ENCODE measurements around the gene TTYH3.

DNA sequence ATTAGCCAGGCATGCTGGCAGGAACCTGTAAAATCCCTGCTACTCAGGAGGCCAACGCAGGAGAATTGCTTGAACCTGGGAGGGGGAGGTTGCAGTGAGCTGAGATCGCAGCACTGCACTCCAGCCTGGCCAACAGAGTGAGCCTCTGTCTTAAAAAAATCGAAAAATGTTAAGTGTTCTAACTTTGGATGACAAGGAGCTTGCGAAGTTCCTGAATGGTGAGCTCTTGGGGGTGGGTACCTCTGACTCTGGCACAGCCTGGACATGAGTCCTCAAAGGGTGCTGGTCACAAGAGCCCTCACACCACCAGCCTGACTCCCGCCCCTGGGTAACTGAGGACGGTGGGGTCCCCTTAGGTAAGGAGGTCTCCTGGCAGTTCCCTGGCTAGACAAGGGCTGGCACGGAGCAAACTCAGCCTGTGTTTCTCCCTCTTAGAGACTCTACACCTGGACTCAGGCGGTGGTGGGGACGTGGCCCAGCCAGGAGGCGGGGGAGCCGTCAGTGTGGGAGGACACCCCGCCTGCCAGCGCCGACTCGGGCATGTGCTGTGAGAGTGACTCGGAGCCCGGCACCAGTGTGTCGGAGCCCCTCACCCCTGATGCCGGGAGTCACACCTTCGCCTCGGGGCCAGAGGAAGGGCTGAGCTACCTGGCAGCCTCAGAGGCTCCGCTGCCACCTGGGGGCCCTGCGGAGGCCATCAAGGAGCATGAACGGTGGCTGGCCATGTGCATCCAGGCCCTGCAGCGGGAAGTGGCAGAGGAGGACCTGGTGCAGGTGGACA, 80.3 kb downstream of the TTYH3 start:
- TF ChIP-seq LCORL (IDR thresholded peaks at IDR 0.05) = no peak
- TF ChIP-seq LCORL (CRISPR knock-in tag; IDR thresholded peaks at IDR 0.05) = no peak
- TF ChIP-seq, protein P1, sequence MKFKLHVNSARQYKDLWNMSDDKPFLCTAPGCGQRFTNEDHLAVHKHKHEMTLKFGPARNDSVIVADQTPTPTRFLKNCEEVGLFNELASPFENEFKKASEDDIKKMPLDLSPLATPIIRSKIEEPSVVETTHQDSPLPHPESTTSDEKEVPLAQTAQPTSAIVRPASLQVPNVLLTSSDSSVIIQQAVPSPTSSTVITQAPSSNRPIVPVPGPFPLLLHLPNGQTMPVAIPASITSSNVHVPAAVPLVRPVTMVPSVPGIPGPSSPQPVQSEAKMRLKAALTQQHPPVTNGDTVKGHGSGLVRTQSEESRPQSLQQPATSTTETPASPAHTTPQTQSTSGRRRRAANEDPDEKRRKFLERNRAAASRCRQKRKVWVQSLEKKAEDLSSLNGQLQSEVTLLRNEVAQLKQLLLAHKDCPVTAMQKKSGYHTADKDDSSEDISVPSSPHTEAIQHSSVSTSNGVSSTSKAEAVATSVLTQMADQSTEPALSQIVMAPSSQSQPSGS (CRISPR knock-in tag; IDR thresholded peaks at IDR 0.05) = no peak
- TF ChIP-seq ZNF12 (CRISPR knock-in tag; IDR thresholded peaks at IDR 0.05) = no peak
- TF ChIP-seq, protein P2, sequence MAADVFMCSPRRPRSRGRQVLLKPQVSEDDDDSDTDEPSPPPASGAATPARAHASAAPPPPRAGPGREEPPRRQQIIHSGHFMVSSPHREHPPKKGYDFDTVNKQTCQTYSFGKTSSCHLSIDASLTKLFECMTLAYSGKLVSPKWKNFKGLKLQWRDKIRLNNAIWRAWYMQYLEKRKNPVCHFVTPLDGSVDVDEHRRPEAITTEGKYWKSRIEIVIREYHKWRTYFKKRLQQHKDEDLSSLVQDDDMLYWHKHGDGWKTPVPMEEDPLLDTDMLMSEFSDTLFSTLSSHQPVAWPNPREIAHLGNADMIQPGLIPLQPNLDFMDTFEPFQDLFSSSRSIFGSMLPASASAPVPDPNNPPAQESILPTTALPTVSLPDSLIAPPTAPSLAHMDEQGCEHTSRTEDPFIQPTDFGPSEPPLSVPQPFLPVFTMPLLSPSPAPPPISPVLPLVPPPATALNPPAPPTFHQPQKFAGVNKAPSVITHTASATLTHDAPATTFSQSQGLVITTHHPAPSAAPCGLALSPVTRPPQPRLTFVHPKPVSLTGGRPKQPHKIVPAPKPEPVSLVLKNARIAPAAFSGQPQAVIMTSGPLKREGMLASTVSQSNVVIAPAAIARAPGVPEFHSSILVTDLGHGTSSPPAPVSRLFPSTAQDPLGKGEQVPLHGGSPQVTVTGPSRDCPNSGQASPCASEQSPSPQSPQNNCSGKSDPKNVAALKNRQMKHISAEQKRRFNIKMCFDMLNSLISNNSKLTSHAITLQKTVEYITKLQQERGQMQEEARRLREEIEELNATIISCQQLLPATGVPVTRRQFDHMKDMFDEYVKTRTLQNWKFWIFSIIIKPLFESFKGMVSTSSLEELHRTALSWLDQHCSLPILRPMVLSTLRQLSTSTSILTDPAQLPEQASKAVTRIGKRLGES (CRISPR knock-in tag; IDR thresholded peaks at IDR 0.05; ENCODE audit: borderline replicate concordance) = no peak
- TF ChIP-seq SMARCC2 (IDR thresholded peaks at IDR 0.05) = no peak
- TF ChIP-seq MEF2D (CRISPR knock-in tag; IDR thresholded peaks at IDR 0.05) = no peak

Measured in HepG2 (cell line).